GM10248 (cell line): ENCODE results near the gene PGAM2.

Source experiments
- CTCF ChIA-PET: fragments of 300-600 bp; sonication (Branson Sonifier 250); formaldehyde crosslinking; extraction: SDS; loops from one replicate; lab custom pipeline; 2021; ENCODE audit warnings: antibody characterized with exemption; lab: Yijun Ruan, JAX
- POLR2A ChIA-PET: fragments of 350-650 bp; sonication (Branson Sonifier 250); formaldehyde crosslinking; extraction: SDS; loops from one replicate; lab custom pipeline; 2020; ENCODE audit warnings: antibody characterized with exemption; lab: Yijun Ruan, JAX
- DNase-seq: peaks from one replicate; pipeline ENCODE4 v3.0.0; 2012; ENCODE audit errors: extremely low spot score
- CTCF ChIP-seq: IDR thresholded peaks from 2 replicates; pipeline ENCODE4 v1.5.1; 2012; ENCODE audit warnings: mild to moderate bottlenecking, low read depth; ENCODE audit errors: extremely low read depth, missing control alignments, control extremely low read depth

The PGAM2 gene

GRCh38 chr7:44079331-44080021, 14.1 kb upstream of the PGAM2 start:
- ChIA-PET CTCF (interaction anchor here (1.8 kb wide), 1 partner anchor 11 kb away, joined by 4 read pairs; no protein-coding TSS in a partner anchor), POLR2A (no interaction called here)
- no peak for TF ChIP-seq CTCF
- DNase-seq = no peak

GRCh38 chr7:44078521-44078920, 13.2 kb upstream of the PGAM2 start:
- TF ChIP-seq CTCF = no peak
- DNase-seq = no peak
- POLR2A ChIA-PET = no interaction called here
- CTCF ChIA-PET = interaction anchor here (0.8 to 1.8 kb wide), 2 partner anchors 10 kb away, joined by 3 to 4 read pairs; no protein-coding TSS in a partner anchor

- DNase-seq = no peak
- ChIA-PET POLR2A (no interaction called here), CTCF (interaction anchor here (1.8 kb wide), 1 partner anchor 9 kb away, joined by 4 read pairs; no protein-coding TSS in a partner anchor)
- TF ChIP-seq CTCF = no peak
Observed at GRCh38 chr7:44077681-44078091, 12.3 kb upstream of the PGAM2 start.

GRCh38 chr7:44077061-44077460, 11.7 kb upstream of the PGAM2 start:
- ChIA-PET CTCF (no interaction called here), POLR2A (no interaction called here)
- DNase-seq = no peak
- no peak for TF ChIP-seq CTCF

GRCh38 chr7:44076101-44076895, 10.9 kb upstream of the PGAM2 start:
- DNase-seq = no peak
- ChIA-PET POLR2A (interaction anchor here (0.5 kb wide), 1 partner anchor 65 kb away, joined by 5 read pairs; no protein-coding TSS in a partner anchor), CTCF (interaction anchor here (0.9 to 1.4 kb wide), 2 partner anchors 10 to 120 kb away, joined by 3 read pairs; no protein-coding TSS in a partner anchor)
- no peak for TF ChIP-seq CTCF

- POLR2A ChIA-PET = no interaction called here
- no peak for DNase-seq
- no peak for TF ChIP-seq CTCF
- CTCF ChIA-PET = interaction anchor here (0.9 to 1.4 kb wide), 4 partner anchors 10 to 121 kb away, joined by 3 to 7 read pairs (median 4); partner anchors contain the start of gene PGAM2
Observed at GRCh38 chr7:44075296-44076075, 10.1 kb upstream of the PGAM2 start.
